Vagina (tissue), 2 donors: ENCODE data around the gene SMIM23.

Source experiments
- POLR2A ChIP-seq, 2 donors: fragments of 450-650 bp; IDR thresholded peaks; one replicate each; pipeline ENCODE4 v1.6.1; 2017; ENCODE audit warnings: antibody characterized with exemption in 2 of 2, mild to moderate bottlenecking in 2 of 2, moderate library complexity in 2 of 2
- TF ChIP-seq, protein P1 (sequence below), 3 experiments: fragments of 450-650 bp in 2 of 3; fragments of 200-600 bp in 1 of 3; sonication (generic) in 1 of 3; IDR thresholded peaks; one replicate each; pipeline ENCODE4 v1.5.1; 2017 to 2019; ENCODE audit warnings: antibody characterized with exemption in 3 of 3, mild to moderate bottlenecking in 2 of 3, moderate library complexity in 2 of 3

DNA sequence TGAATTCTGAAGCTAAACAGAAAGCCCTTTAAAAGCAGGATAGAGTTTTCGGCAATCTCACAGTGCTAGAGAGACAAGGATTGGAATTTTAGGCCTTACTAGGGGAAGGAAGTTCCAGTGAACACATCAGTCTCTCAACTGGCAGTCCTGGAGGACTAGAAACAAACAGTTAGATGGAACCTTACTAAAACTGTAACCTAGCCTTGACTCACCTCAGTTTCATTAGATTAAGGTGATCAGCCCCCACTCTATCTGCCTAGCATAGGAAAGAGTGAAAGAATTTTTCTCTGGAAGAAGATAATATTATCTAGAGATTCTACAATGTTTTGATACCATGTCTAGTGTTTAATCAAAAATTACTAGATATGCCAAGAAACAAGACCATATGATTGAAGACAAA lies 25.8 kb upstream of the SMIM23 start:
- TF ChIP-seq, protein P1, sequence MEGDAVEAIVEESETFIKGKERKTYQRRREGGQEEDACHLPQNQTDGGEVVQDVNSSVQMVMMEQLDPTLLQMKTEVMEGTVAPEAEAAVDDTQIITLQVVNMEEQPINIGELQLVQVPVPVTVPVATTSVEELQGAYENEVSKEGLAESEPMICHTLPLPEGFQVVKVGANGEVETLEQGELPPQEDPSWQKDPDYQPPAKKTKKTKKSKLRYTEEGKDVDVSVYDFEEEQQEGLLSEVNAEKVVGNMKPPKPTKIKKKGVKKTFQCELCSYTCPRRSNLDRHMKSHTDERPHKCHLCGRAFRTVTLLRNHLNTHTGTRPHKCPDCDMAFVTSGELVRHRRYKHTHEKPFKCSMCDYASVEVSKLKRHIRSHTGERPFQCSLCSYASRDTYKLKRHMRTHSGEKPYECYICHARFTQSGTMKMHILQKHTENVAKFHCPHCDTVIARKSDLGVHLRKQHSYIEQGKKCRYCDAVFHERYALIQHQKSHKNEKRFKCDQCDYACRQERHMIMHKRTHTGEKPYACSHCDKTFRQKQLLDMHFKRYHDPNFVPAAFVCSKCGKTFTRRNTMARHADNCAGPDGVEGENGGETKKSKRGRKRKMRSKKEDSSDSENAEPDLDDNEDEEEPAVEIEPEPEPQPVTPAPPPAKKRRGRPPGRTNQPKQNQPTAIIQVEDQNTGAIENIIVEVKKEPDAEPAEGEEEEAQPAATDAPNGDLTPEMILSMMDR (IDR thresholded peaks at IDR 0.05), result no peak
- no peak for TF ChIP-seq POLR2A (IDR thresholded peaks at IDR 0.05)
